IPS-20b (cell line): Measurements from ENCODE around the gene PLB1.

ENCODE experiments used
- H3K27ac ChIP-seq: one replicate; pipeline ENCODE4 v1.5.1; 2013; ENCODE audit warnings: low read length
- H3K27me3 ChIP-seq: 2 replicates; pipeline ENCODE4 v1.6.1; 2013; ENCODE audit warnings: mild to moderate bottlenecking, low read length, inconsistent platforms; ENCODE audit not compliant: insufficient read depth
- H3K36me3 ChIP-seq: 2 replicates; pipeline ENCODE4 v1.6.1; 2013; ENCODE audit warnings: low read depth, mild to moderate bottlenecking, inconsistent platforms, low read length, moderate library complexity; ENCODE audit not compliant: insufficient read depth
- H3K4me1 ChIP-seq: 2 replicates; pipeline ENCODE4 v1.6.1; 2013; ENCODE audit warnings: mild to moderate bottlenecking, control low read depth, inconsistent platforms, low read length, moderate library complexity; ENCODE audit not compliant: insufficient read depth
- H3K4me3 ChIP-seq: 2 replicates; pipeline ENCODE4 v1.5.1; 2013; ENCODE audit warnings: mild to moderate bottlenecking, low read length, inconsistent platforms
- H3K9ac ChIP-seq: 2 replicates; pipeline ENCODE4 v1.6.1; 2013; ENCODE audit warnings: low read depth, mild to moderate bottlenecking, inconsistent platforms, low read length, moderate library complexity
- H3K9me3 ChIP-seq: 2 replicates; pipeline ENCODE4 v1.6.1; 2013; ENCODE audit warnings: mild to moderate bottlenecking, low read depth, low read length, inconsistent platforms; ENCODE audit not compliant: insufficient read depth

Gene PLB1

DNA sequence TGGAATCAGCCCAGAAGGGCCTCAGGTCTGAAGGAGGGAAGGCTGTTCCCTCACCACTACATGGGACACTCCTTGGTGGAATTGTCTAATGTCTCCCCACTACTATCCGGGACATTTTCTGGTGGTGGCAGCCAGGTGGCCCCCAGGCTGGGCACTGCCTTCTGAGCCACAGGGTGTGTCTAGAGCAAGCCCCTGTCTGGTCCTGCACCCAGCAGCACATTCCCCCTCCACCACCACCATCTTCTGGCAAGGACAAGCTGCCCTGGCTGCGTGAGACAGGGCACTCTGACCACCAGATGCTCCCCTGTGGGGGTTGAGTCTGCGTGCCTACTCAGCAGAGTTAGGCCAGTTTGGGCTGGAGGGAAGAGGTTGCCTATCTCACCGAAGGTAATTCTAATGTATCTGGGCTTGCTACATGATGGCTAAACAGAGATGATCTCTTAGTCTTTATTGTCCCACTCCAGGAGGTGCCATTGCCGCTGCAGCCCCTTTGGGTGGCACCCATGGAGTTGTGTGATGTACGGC is 106.3 kb downstream of the PLB1 start:
- H3K9me3 ChIP-seq, result no peaks in the 10 kb centered on the region
- no peak overlapping the region for H3K27ac ChIP-seq
- no peak overlapping the region for H3K9ac ChIP-seq

DNA sequence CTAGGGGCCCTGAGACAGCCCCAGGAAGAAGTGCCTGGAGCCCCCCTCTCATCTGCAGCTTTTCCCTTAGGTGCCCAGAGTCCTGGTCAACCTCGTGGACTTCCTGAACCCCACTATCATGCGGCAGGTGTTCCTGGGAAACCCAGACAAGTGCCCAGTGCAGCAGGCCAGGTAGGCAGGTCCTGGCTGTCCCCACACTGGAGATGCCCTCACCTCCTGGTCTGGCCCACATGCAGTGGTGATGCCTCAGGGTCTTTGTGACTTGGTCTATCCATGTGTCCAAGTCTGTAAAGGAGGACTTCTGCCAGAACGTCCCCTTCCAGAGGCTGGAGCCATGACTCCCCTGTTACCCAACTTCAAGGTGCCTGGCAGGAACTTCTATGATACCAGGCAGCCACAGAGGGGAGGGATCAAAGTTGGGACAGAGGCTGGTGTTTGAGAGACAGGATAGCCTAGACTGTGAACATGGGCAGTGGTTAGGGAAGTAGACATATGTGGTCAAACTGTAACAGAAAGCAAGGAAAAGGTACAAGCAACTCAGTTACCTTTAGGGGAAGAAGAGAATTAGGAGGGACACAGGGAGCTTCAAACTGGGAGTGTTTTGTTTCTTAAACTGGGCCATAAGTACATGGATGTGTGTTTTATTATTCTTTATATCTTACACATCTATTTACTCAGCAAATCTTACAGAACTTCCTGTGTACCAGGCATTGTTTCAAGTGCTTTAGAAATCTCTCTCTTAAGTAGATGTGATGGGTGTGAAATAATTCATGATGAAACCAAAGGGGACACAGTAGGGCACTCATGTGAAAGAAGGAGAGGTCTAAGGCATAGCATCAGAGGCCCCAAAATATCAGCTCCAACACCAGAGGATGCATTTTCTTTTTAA is 107.1 kb downstream of the PLB1 start:
- Histone ChIP-seq H3K9ac (no peak overlapping the region; the same call in 1 of the 2 replicates), H3K9me3 (no peaks in the 10 kb centered on the region), H3K4me1 (0 out of 2 replicates have a peak, but pooled peaks cover 11% of the 10 kb centered on the region), H3K27ac (no peak overlapping the region), H3K27me3 (no peaks in the 10 kb centered on the region), H3K36me3 (no peaks in the 10 kb centered on the region), H3K4me3 (no peak overlapping the region)

More for the DNA sequence above, 106.3 kb downstream of the PLB1 start:
- Histone ChIP-seq H3K4me1 (0 out of 2 replicates have a peak, but pooled peaks cover 5% of the 10 kb centered on the region), H3K4me3 (no peak overlapping the region), H3K27me3 (no peaks in the 10 kb centered on the region), H3K36me3 (no peaks in the 10 kb centered on the region)

- H3K4me3 ChIP-seq, result no peak overlapping the region
- no peaks in the 10 kb centered on the region for H3K36me3 ChIP-seq
- H3K27me3 ChIP-seq, result no peaks in the 10 kb centered on the region
- H3K4me1 ChIP-seq, result 0 out of 2 replicates have a peak, but pooled peaks cover 11% of the 10 kb centered on the region
- H3K27ac ChIP-seq, result no peak overlapping the region
- H3K9ac ChIP-seq, result no peak overlapping the region
- no peaks in the 10 kb centered on the region for H3K9me3 ChIP-seq
Observed at GRCh38 chr2:28603821-28604220, 108.0 kb downstream of the PLB1 start.

- H3K27me3 ChIP-seq, result no peaks in the 10 kb centered on the region
- no peaks in the 10 kb centered on the region for H3K9me3 ChIP-seq
- H3K4me3 ChIP-seq, result no peak overlapping the region
- 0 out of 2 replicates have a peak, but pooled peaks cover 11% of the 10 kb centered on the region for H3K4me1 ChIP-seq
- no peaks in the 10 kb centered on the region for H3K36me3 ChIP-seq
- no peak overlapping the region for H3K27ac ChIP-seq
- no peak overlapping the region for H3K9ac ChIP-seq
Observed at GRCh38 chr2:28604284-28604843, 108.5 kb downstream of the PLB1 start.

DNA sequence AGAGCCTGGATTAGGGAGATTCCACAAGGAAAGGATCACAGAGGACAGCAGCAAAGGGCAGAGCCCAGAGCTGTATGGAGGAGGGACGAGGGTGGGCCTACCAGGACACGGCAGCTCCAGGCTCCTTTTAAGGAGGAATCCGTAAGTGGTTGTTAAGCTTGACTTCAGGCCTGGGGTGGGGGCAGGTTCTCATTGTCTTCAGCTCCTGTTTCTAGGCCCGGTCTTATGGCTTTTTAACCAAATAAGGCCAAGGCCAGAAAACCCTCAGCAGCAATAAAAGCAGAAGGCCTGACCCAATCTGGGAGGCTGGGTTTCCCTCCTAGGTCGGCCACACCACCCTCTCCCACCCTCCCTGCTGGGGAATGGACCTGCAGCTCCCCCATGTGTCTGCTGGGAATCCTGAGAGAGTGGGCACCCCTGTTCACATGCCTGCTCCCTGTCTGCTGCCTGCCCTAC is 111.2 kb downstream of the PLB1 start:
- H3K27ac ChIP-seq, result no peak overlapping the region
- 0 out of 2 replicates have a peak, but pooled peaks cover 11% of the 10 kb centered on the region for H3K4me1 ChIP-seq

DNA sequence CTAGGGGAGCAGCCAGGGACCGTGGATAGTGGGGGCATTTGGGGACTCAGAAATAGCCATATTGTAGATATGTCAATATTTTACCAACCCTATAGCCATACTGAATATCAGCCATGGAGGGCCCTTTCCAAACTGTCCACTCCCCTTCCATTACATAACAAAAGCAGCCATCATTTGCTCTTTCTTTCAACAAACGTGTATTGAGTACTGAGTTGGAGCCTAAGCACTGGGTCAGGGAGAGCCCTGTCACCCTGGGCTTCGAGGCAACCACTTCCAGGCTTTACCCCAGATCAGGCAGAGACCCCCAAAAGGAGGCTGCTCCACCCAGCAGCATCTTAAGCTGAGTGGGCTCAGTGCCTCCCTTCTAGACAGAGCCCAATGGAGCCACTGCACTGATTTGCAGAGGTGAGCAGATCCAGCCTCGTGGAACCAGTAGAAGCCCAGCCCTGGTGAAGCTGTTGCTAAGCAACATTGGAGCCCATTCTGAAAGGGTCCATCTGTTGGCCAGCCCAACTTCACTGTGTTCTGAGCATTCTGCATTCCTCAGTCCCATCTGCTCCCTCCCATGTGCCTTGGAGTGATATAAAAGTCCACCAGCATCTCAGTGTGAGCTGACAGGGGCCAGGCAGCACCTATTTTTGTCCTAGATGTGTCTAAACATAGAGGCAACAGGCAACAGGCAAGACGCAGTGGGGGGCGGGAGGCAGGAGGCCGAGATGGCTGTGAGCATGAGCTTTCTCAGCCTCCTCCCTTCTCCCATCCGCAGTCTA is 112.1 kb downstream of the PLB1 start:
- Histone ChIP-seq H3K4me1 (0 out of 2 replicates have a peak, but pooled peaks cover 11% of the 10 kb centered on the region), H3K4me3 (no peak overlapping the region), H3K27ac (no peak overlapping the region), H3K36me3 (no peaks in the 10 kb centered on the region), H3K9me3 (no peaks in the 10 kb centered on the region), H3K27me3 (no peaks in the 10 kb centered on the region), H3K9ac (no peak overlapping the region)

More for the DNA sequence above, 111.2 kb downstream of the PLB1 start:
- Histone ChIP-seq H3K4me3 (no peak overlapping the region), H3K9me3 (no peaks in the 10 kb centered on the region), H3K27me3 (no peaks in the 10 kb centered on the region), H3K9ac (peak overlapping the region; percentile 61; the same call in 1 of the 2 replicates), H3K36me3 (no peaks in the 10 kb centered on the region)

GRCh38 chr2:28608500-28609424 is 112.9 kb downstream of the PLB1 start:
- Histone ChIP-seq H3K9ac (no peak overlapping the region), H3K4me1 (0 out of 2 replicates have a peak, but pooled peaks cover 11% of the 10 kb centered on the region), H3K36me3 (no peaks in the 10 kb centered on the region), H3K4me3 (no peak overlapping the region), H3K9me3 (no peaks in the 10 kb centered on the region), H3K27me3 (no peaks in the 10 kb centered on the region), H3K27ac (no peak overlapping the region)

DNA sequence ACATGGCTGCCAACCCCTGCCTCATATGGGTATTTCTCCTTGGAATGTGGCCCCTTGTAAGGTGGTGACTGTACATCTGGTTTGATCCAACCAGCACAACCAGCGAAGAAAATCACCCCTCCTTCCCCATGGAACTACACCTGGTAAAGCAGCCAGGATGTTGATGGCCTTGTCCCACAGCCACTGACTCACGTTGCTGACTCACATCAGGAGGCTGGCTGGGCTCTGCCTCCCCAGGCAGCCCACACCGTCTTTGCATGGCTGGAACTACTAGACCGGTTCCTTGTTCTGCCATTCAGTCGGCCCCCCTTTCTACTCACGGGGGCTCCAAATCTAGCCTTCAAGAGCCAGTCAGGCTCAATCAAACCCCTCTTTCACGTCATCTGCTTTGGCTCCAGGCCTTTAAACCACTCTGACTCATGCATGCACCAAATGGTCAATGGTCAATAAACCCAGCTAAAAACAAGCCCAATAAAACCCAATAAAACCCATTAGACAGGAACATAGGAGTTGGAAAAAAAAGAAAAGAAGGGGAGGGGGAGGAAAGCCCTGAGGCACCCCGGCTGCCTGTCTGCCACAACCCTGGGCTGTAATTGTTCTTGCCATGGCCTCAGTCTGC is 114.8 kb downstream of the PLB1 start:
- no peak overlapping the region for H3K9ac ChIP-seq
- H3K36me3 ChIP-seq, result no peaks in the 10 kb centered on the region
- no peak overlapping the region for H3K27ac ChIP-seq
- no peaks in the 10 kb centered on the region; the same call in 1 of the 2 replicates for H3K27me3 ChIP-seq
- H3K4me1 ChIP-seq, result 0 out of 2 replicates have a peak, but pooled peaks cover 11% of the 10 kb centered on the region
- no peak overlapping the region for H3K4me3 ChIP-seq
- H3K9me3 ChIP-seq, result no peaks in the 10 kb centered on the region

- Histone ChIP-seq H3K9ac (no peak overlapping the region), H3K36me3 (no peaks in the 10 kb centered on the region), H3K27ac (no peak overlapping the region), H3K27me3 (no peaks in the 10 kb centered on the region; the same call in 1 of the 2 replicates), H3K4me3 (no peak overlapping the region), H3K9me3 (no peaks in the 10 kb centered on the region), H3K4me1 (0 out of 2 replicates have a peak, but pooled peaks cover 5% of the 10 kb centered on the region)
Observed at GRCh38 chr2:28612131-28612812, 116.4 kb downstream of the PLB1 start.

- H3K27ac ChIP-seq, result no peak overlapping the region
- H3K9me3 ChIP-seq, result no peaks in the 10 kb centered on the region
- H3K9ac ChIP-seq, result no peak overlapping the region
- no peak overlapping the region for H3K4me3 ChIP-seq
- H3K27me3 ChIP-seq, result no peaks in the 10 kb centered on the region; the same call in 1 of the 2 replicates
- no peaks in the 10 kb centered on the region; the same call in 1 of the 2 replicates for H3K4me1 ChIP-seq
- H3K36me3 ChIP-seq, result no peaks in the 10 kb centered on the region
Observed at GRCh38 chr2:28613186-28613585, 117.3 kb downstream of the PLB1 start.
